Ascending aorta (tissue), 2 donors: ENCODE measurements around the gene SLX1B. TPM values are rescaled to one million over a fixed set of nuclear protein-coding genes. Genes with fewer than 3 reads are reported as not detected.
A peak's percentile ranks its signal among the peaks of the same experiment; 100 is the strongest.
"Not testable (repeated sequence)": the region's sequence is repeated elsewhere in the genome, so short reads cannot be mapped to it uniquely, and the experiment has no call there.

Source experiments
- DNase-seq, 2 donors: peaks; one replicate each; pipeline ENCODE4 v3.0.0-alpha.2; 2019; ENCODE audit warnings: low spot score in 2 of 2
- H3K27ac ChIP-seq, 2 donors: fragments of 200-600 bp; sonication (generic); one replicate each; pipeline ENCODE4 v1.5.1; 2016 to 2017; ENCODE audit warnings: mild to moderate bottlenecking in 1 of 2
- H3K27me3 ChIP-seq: fragments of 200-600 bp; sonication (generic); one replicate; pipeline ENCODE4 v1.5.1; 2017
- H3K36me3 ChIP-seq, 2 donors: fragments of 200-600 bp; sonication (generic); one replicate each; pipeline ENCODE4 v1.5.1; 2016
- H3K4me1 ChIP-seq, 2 donors: fragments of 200-600 bp; sonication (generic); one replicate each; pipeline ENCODE4 v1.5.1; 2016 to 2017; ENCODE audit warnings: mild to moderate bottlenecking in 1 of 2
- H3K4me3 ChIP-seq, 2 donors: fragments of 200-600 bp; sonication (generic); one replicate each; pipeline ENCODE4 v1.5.1; 2016 to 2017; ENCODE audit warnings: mild to moderate bottlenecking in 1 of 2
- H3K9me3 ChIP-seq, 2 donors: fragments of 200-600 bp; sonication (generic); one replicate each; pipeline ENCODE4 v1.5.1; 2016
- intact Hi-C: fragments of 100-400 bp; cut with DNase I; formaldehyde crosslinking; loops from one replicate; pipeline ENCODE4 v1.15.1; 2023
- total RNA-seq: library from RNA; depleted of rRNA; stranded (reverse); fragments of >200 nt; gene quantifications from one replicate; pipeline ENCODE4 v1.1.0, GENCODE V29; 2016

Gene SLX1B
- 35.9 TPM for total RNA-seq

- DNase-seq, H3K36me3 ChIP-seq, H3K4me1 ChIP-seq, H3K9me3 ChIP-seq, H3K27me3 ChIP-seq, H3K4me3 ChIP-seq, H3K27ac ChIP-seq, intact Hi-C loops: not testable (repeated sequence)
These were observed at the start of gene SLX1B, which contains the start of gene BOLA2 for GRCh38 chr16:29454269-29454668. Gene SLX1B (plus strand): TSS chr16:29454533. Gene BOLA2 (minus strand): TSS chr16:29454351. CDS start chr16:29454253, 98 bp downstream.

- H3K4me3 ChIP-seq, H3K27me3 ChIP-seq, H3K4me1 ChIP-seq, H3K36me3 ChIP-seq, intact Hi-C loops, H3K9me3 ChIP-seq: not testable (repeated sequence)
- peak overlapping the region in 1 of 2 donors; percentile 6 for H3K27ac ChIP-seq
- peak in 1 of 2 donors; percentile 60 for DNase-seq
These were observed 49.1 kb upstream of the SLX1B start for GRCh38 chr16:29405249-29405648.

- H3K9me3 ChIP-seq, H3K4me1 ChIP-seq, H3K36me3 ChIP-seq, H3K27me3 ChIP-seq, H3K27ac ChIP-seq, intact Hi-C loops, DNase-seq, H3K4me3 ChIP-seq: not testable (repeated sequence)
These were observed 30.7 kb upstream of the SLX1B start for GRCh38 chr16:29423587-29423986.

- H3K36me3 ChIP-seq, H3K4me1 ChIP-seq, intact Hi-C loops, H3K27ac ChIP-seq, H3K27me3 ChIP-seq, H3K9me3 ChIP-seq, DNase-seq, H3K4me3 ChIP-seq: not testable (repeated sequence)
These were observed 28.9 kb upstream of the SLX1B start for GRCh38 chr16:29425390-29425789.

- H3K27me3 ChIP-seq, H3K36me3 ChIP-seq, H3K9me3 ChIP-seq, intact Hi-C loops, H3K4me3 ChIP-seq, DNase-seq, H3K27ac ChIP-seq, H3K4me1 ChIP-seq: not testable (repeated sequence)
These were observed 579 bp upstream of the SLX1B start for GRCh38 chr16:29453754-29454153.

GRCh38 chr16:29454828-29455227 lies 495 bp downstream of the SLX1B start:
- H3K4me1 ChIP-seq, H3K4me3 ChIP-seq, H3K9me3 ChIP-seq, H3K27me3 ChIP-seq, H3K36me3 ChIP-seq, H3K27ac ChIP-seq, intact Hi-C loops, DNase-seq: not testable (repeated sequence)

GRCh38 chr16:29457660-29458059 lies 3.3 kb downstream of the SLX1B start:
- H3K9me3 ChIP-seq, H3K36me3 ChIP-seq, DNase-seq, intact Hi-C loops, H3K27me3 ChIP-seq, H3K27ac ChIP-seq, H3K4me1 ChIP-seq, H3K4me3 ChIP-seq: not testable (repeated sequence)

GRCh38 chr16:29459706-29460646 lies 5.6 kb downstream of the SLX1B start, which contains the start of gene SULT1A4:
Gene SULT1A4 (plus strand): TSS chr16:29459913. CDS start chr16:29461386, 1,473 bp downstream.
- DNase-seq, H3K4me1 ChIP-seq, H3K4me3 ChIP-seq, intact Hi-C loops, H3K27ac ChIP-seq, H3K27me3 ChIP-seq, H3K9me3 ChIP-seq, H3K36me3 ChIP-seq: not testable (repeated sequence)

GRCh38 chr16:29460647-29461030 lies 6.3 kb downstream of the SLX1B start:
- H3K4me1 ChIP-seq, H3K27ac ChIP-seq, H3K4me3 ChIP-seq, DNase-seq, H3K27me3 ChIP-seq, intact Hi-C loops, H3K9me3 ChIP-seq, H3K36me3 ChIP-seq: not testable (repeated sequence)

GRCh38 chr16:29465985-29466824 lies 11.9 kb downstream of the SLX1B start:
- DNase-seq, H3K4me3 ChIP-seq, H3K36me3 ChIP-seq, H3K9me3 ChIP-seq, H3K27me3 ChIP-seq, H3K27ac ChIP-seq, intact Hi-C loops, H3K4me1 ChIP-seq: not testable (repeated sequence)

- intact Hi-C loops, H3K4me3 ChIP-seq, DNase-seq, H3K27me3 ChIP-seq, H3K27ac ChIP-seq, H3K4me1 ChIP-seq, H3K36me3 ChIP-seq, H3K9me3 ChIP-seq: not testable (repeated sequence)
These were observed 12.6 kb downstream of the SLX1B start for GRCh38 chr16:29466904-29467303.

GRCh38 chr16:29467654-29468366 lies 13.5 kb downstream of the SLX1B start:
- H3K36me3 ChIP-seq, H3K27me3 ChIP-seq, H3K4me1 ChIP-seq, H3K27ac ChIP-seq, DNase-seq, H3K4me3 ChIP-seq, intact Hi-C loops, H3K9me3 ChIP-seq: not testable (repeated sequence)

- peak; percentile 18 to 71 for DNase-seq
- intact Hi-C loops, H3K9me3 ChIP-seq, H3K27me3 ChIP-seq, H3K4me1 ChIP-seq, H3K27ac ChIP-seq, H3K36me3 ChIP-seq: not testable (repeated sequence)
- peak overlapping the region in 1 of 2 donors; percentile 48 for H3K4me3 ChIP-seq
These were observed 15.3 kb downstream of the SLX1B start for GRCh38 chr16:29469660-29470059.
